ENCODE results near the gene FAM222B. TPM values are rescaled to one million over a fixed set of nuclear protein-coding genes. Genes with fewer than 3 reads are reported as not detected.

The FAM222B gene, protein sequence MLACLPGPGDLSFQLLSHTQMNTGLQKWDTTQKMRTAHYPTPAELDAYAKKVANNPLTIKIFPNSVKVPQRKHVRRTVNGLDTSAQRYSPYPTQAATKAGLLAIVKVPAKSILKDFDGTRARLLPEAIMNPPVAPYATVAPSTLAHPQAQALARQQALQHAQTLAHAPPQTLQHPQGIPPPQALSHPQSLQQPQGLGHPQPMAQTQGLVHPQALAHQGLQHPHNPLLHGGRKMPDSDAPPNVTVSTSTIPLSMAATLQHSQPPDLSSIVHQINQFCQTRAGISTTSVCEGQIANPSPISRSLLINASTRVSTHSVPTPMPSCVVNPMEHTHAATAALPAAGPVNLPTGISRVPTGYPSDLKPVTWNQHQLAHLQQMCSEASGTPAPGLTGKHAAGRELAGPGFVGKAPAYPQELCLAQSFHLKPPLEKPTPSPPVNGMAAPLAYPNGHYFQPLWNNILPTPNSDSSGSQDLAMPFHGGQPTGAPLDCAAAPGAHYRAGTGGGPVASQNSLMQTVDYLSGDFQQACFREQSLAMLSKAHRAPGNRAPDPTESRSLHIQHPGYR
- total RNA-seq (10 to 100 TPM; 16.5 to 25.4 TPM), polyA plus RNA-seq (ENCODE audit: insufficient read length in 6 of 6) (10 to 100 TPM; 18.4 to 21.0 (median 19.6) TPM)
- long read RNA-seq, donor 1, full-length matches to known transcripts = 16 of 16 reads
- long read RNA-seq, donor 1, partial matches to known transcripts = 0 of 16 reads
- long read RNA-seq, donor 1, other reads (novel, unspliced or antisense) = 0 of 16 reads
- long read RNA-seq, donor 2, partial matches to known transcripts = 0 of 4 reads
- long read RNA-seq, donor 2, other reads (novel, unspliced or antisense) = 0 of 4 reads
- long read RNA-seq, donor 3, full-length matches to known transcripts = 7 of 7 reads
- long read RNA-seq, donor 3, partial matches to known transcripts = 0 of 7 reads
- long read RNA-seq, donor 3, other reads (novel, unspliced or antisense) = 0 of 7 reads
- long read RNA-seq, donor 4, partial matches to known transcripts = 0 of 1 reads
- long read RNA-seq, donor 4, other reads (novel, unspliced or antisense) = 1 of 1 reads
- long read RNA-seq, donor 5, partial matches to known transcripts = 16 of 27 reads
- long read RNA-seq, donor 5, other reads (novel, unspliced or antisense) = 7 of 27 reads
- long read RNA-seq, donor 6, full-length matches to known transcripts = 4 of 4 reads
- long read RNA-seq, donor 6, partial matches to known transcripts = 0 of 4 reads
- long read RNA-seq, donor 6, other reads (novel, unspliced or antisense) = 0 of 4 reads
- long read RNA-seq, donor 7, partial matches to known transcripts = 0 of 2 reads
- long read RNA-seq, donor 7, other reads (novel, unspliced or antisense) = 0 of 2 reads
- long read RNA-seq, donor 8, full-length matches to known transcripts = 12 of 89 reads
- long read RNA-seq, donor 8, partial matches to known transcripts = 68 of 89 reads
- long read RNA-seq, donor 8, other reads (novel, unspliced or antisense) = 9 of 89 reads
- long read RNA-seq, donor 9 = 0 reads
- long read RNA-seq, donor 10, partial matches to known transcripts = 0 of 1 reads
- long read RNA-seq, donor 10, other reads (novel, unspliced or antisense) = 1 of 1 reads
- long read RNA-seq, donor 11 = 0 reads
- long read RNA-seq, donor 12, full-length matches to known transcripts = 4 of 48 reads
- long read RNA-seq, donor 12, partial matches to known transcripts = 35 of 48 reads
- long read RNA-seq, donor 12, other reads (novel, unspliced or antisense) = 9 of 48 reads

DNA sequence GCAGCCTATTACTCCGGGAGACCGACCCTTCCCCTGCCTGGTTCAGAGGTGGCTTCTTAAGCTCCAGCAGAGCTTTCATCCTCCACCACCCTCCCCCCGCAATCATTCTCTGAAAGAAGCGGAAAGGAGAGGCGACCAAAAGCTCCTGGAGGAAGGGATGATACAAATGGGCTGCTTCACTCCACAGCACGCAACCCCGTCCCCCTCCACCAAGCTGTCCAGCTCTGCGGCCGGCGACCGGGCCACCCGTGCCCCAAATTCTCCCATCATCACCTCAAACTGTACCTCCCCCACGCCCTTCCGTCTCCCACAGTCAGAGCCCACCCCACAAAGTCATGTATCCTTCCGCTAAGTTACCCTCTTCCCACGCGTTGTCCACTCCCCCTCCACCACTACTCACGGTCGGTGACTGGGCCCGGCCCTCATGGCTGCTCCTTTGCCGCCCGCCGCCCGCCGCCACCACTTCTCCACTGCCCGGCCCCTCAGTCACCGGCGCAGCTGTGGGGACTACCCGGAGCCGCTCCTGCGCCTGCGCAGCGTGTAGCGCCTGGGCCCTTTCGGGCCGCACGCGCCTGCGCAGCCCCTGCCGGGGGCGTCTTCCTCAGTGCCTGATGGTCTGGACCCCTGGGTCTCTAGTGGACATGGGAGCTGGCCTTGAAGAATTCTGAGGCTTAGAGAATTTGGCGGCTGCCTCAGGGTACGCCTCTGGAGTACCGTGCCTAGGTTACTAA lies at the start of gene FAM222B:
TSS of gene FAM222B (minus strand) at position 509 of the 731 bp plus-strand sequence. CDS start 76,123 bp downstream, outside the sequence.
- H3K4me3 ChIP-seq = peak within 1 kb of the TSS; percentile 62 to 65
- H3K27me3 ChIP-seq = no peaks in the 10 kb centered on the region
- H3K9me3 ChIP-seq = no peaks in the 10 kb centered on the region
- TF ChIP-seq, protein P1, sequence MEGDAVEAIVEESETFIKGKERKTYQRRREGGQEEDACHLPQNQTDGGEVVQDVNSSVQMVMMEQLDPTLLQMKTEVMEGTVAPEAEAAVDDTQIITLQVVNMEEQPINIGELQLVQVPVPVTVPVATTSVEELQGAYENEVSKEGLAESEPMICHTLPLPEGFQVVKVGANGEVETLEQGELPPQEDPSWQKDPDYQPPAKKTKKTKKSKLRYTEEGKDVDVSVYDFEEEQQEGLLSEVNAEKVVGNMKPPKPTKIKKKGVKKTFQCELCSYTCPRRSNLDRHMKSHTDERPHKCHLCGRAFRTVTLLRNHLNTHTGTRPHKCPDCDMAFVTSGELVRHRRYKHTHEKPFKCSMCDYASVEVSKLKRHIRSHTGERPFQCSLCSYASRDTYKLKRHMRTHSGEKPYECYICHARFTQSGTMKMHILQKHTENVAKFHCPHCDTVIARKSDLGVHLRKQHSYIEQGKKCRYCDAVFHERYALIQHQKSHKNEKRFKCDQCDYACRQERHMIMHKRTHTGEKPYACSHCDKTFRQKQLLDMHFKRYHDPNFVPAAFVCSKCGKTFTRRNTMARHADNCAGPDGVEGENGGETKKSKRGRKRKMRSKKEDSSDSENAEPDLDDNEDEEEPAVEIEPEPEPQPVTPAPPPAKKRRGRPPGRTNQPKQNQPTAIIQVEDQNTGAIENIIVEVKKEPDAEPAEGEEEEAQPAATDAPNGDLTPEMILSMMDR (IDR thresholded peaks at IDR 0.05) = no peak
- no peaks in the 10 kb centered on the region for H3K36me3 ChIP-seq
- H3K4me1 ChIP-seq = peaks cover 0 to 25% of the 10 kb centered on the region in 2 donors
- H3K27ac ChIP-seq = peak within 1 kb of the TSS; percentile 52 to 73
- ATAC-seq = peak; percentile 99
- intact Hi-C loops (cut with DNase I) = no loop called here
- DNase-seq = peak; percentile 82 to 97 (median 88)

DNA sequence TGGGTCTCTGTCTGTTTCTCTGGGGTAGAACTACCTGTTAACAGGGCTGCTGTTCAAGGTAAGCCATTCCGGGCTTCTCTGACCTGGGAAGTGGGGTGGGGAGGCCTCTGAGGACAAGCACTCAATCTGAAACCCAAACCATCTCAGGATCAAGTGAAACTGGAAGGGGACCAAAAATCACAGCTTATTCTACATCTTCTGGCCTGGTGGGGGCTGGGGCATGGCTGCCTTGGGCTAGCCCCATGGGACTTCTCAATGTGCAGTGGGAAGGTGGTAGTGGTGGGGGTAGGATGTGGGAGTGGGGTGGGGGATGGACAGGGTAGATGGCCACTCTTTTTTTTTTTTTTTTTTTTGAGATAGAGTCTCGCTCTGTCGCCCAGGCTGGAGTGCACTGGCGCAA lies 49.4 kb upstream of the FAM222B start:
- DNase-seq (no peak), ATAC-seq (no peak)
- Histone ChIP-seq H3K27ac (peak overlapping the region in 1 of 2 donors; percentile 99), H3K36me3 (peaks cover 0 to 25% of the 10 kb centered on the region in 2 donors), H3K4me1 (peaks cover 10 to 72% of the 10 kb centered on the region in 2 donors), H3K4me3 (no peak overlapping the region), H3K9me3 (no peaks in the 10 kb centered on the region), H3K27me3 (no peaks in the 10 kb centered on the region)
- TF ChIP-seq, protein P1 (IDR thresholded peaks at IDR 0.05) = no peak
- intact Hi-C loops (cut with DNase I) = no loop called here

DNA sequence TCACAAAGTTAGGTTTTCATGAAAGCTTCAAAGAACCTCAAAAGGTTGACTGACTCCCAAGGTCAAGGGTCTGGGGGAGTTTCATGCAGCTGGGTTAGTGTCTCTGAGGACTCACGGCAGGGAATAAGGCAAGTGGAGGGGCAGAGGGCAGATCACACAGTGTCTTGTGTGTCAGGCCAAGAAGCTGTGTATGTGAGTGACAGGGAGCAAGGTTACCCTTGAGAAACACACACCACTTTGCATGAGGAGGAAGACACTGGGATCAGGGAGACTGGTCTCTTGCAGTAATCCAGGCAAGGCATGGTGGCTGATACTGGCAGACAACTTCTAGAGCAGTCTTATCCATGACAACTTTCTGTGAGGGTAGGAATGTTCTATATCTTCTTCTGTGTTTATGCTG lies 48.6 kb upstream of the FAM222B start:
- H3K36me3 ChIP-seq = peaks cover 0 to 33% of the 10 kb centered on the region in 2 donors
- DNase-seq (no peak), ATAC-seq (no peak)
- intact Hi-C loops (cut with DNase I) = no loop called here
- H3K27me3 ChIP-seq = no peaks in the 10 kb centered on the region
- H3K27ac ChIP-seq = peak overlapping the region in 1 of 2 donors; percentile 99
- peaks cover 7 to 67% of the 10 kb centered on the region in 2 donors for H3K4me1 ChIP-seq
- H3K9me3 ChIP-seq = no peaks in the 10 kb centered on the region
- H3K4me3 ChIP-seq = no peak overlapping the region
- TF ChIP-seq, protein P1 (IDR thresholded peaks at IDR 0.05) = no peak

DNA sequence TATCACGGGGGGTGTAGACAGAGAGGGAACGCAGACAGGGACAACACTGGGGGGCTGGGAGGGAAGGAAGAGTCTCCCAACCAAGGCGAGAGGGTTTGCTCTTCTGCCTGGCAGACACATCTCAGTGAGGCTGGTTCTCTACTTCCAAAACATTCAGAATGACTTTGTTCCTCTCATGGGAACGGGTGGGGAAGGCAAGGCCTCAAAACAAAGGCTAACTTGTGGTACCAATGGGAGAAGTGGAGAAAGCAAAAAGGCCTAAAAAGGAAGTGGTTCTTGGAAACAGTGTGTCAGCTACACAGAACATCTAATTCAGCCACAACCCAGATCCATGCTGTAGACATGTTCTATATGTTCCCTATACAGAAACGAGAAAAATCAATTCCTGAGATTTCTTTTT lies 47.4 kb upstream of the FAM222B start:
- Histone ChIP-seq H3K4me3 (no peak overlapping the region), H3K27ac (no peak overlapping the region), H3K27me3 (no peaks in the 10 kb centered on the region), H3K9me3 (no peaks in the 10 kb centered on the region), H3K4me1 (peaks cover 0 to 55% of the 10 kb centered on the region in 2 donors), H3K36me3 (peaks cover 0 to 45% of the 10 kb centered on the region in 2 donors)
- ATAC-seq = peak; percentile 24
- TF ChIP-seq, protein P1 (IDR thresholded peaks at IDR 0.05) = no peak
- intact Hi-C loops (cut with DNase I) = no loop called here
- no peak for DNase-seq
